GM18502 (cell line): ENCODE measurements around the gene NBEAL1.
"Not testable (repeated sequence)": the region's sequence is repeated elsewhere in the genome, so short reads cannot be mapped to it uniquely, and the experiment has no call there.

Experiments
- ATAC-seq: cut with Tn5 transposase; IDR thresholded peaks from one replicate; pipeline ENCODE4 v1.9.1; 2021; ENCODE audit warnings: mild to moderate bottlenecking; ENCODE audit not compliant: unreplicated experiment, poor library complexity

The NBEAL1 gene

DNA sequence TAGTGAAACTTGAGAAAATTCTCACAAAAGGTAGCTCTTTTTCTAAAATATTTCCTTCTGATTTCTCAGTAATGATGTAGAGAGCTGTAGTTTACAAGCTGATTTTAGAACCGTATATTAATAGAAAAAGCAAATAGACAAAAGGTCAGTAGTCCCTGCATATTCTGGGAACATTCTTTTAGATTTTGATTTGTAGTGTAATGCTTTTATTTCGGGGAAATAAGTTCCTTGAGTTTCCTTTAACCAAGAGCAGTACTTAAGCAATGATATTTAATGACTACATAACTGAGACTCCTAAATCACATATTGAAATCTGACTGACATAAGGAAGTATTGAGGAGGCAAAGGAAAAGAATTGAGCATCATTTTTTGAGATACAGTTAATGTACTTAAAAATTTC, 22.4 kb downstream of the NBEAL1 start:
- ATAC-seq = no peak

GRCh38 chr2:203038586-203038985, 23.9 kb downstream of the NBEAL1 start:
- no peak for ATAC-seq

DNA sequence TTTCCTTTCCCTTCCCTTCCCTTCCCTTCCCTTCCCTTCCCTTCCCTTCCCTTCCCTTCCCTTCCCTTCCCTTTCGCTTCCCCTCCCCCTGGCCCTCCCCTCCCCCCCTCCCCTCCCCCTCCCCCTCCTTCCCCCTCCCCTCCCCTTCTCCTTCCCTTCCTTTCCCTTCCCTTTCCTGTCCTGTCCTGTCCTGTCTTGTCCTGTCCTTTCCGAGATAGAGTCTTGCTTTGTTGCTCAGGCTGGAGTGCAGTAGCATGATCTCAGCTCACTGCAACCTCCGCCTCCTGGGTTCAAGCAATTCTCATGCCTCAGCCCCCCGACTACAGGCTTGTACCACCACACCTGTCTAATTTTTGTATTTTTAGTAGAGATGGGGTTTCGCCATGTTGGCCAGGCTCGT, 24.5 kb downstream of the NBEAL1 start:
- not testable (repeated sequence) for ATAC-seq

DNA sequence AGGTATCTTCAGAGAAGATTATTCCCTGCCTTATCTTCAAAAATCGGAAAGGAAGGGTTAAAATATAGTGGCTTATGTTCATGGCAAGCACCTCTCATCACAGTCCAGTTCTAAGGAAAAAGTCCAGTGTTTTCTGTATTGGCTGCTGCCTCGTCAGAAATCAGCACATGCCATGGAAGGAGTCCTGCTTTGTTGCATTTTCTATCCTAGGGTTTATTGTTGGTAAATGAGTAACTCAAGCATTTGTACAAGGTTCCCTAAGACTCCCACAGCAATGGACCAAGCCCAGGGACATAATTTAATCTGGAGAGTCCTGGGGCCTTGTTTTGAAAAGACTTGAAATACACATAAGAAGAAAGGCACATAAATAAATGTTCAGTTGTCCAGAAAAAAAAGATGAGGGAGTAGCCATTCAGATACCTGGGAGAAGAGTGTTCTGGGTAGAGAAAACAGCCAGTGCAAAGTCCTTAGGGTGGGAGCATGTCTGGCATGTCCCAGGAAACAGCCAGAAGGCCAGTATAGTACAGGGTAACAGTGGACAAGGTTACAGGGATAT, 26.4 kb downstream of the NBEAL1 start:
- ATAC-seq = no peak

DNA sequence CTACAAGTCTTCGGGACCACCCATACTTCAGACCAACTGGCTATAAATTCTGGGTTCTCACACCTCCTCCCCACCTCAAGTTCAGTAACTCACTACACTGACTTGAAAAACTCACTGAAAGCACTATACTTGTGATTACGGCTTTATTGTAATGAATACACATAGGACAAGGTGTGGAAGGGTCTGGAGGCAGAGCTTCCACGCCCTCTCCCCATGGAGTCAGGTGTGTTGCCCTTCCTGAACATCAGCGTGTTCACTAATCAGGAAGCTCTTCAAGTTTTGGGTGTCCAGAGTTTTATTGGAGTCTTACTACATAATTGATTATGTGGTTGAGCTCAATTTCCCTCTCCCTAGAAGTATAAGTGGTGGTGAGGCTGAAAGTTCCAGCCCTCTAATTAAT, 27.5 kb downstream of the NBEAL1 start:
- no peak for ATAC-seq

DNA sequence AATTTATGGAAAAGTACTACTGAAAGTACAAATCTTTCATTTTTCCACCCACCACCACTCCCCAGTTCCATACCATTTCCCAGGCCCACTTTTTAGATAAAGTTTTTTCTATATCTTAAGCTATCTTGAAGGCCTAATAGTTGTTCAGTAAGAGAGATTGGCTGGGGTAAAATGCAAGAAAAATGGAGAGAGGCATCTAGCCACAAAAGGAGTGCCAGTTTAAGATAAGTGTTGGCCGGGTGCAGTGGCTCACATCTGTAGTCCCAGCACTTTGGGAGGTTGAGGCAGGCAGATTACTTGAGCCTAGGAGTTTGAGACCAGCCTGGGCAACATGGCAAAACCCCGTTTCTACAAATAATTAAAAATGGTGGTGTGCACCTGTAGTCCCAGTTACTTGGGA, 28.6 kb downstream of the NBEAL1 start:
- no peak for ATAC-seq

- ATAC-seq = no peak
Observed at GRCh38 chr2:203045867-203046266, 31.2 kb downstream of the NBEAL1 start.

DNA sequence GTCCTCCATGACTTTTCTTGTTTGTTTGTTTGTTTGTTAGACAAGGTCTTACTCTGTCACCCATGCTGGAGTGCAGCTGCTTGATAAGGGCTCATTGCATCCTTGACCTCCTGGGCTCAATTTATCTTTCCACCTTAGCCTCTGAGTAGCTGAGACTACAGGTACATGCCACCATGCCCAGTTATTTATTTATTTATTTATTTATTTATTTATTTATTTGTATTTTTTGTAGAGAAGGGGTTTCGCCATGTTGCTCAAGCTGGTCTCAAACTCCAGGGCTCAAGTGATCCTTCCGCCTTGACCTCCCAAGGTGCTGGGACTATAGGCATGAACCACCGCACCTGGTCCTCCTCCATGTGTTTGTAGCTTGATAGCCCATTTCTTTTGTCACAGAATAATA, 37.9 kb downstream of the NBEAL1 start:
- ATAC-seq = no peak

- ATAC-seq = no peak
Observed at GRCh38 chr2:203059567-203060240, 45.0 kb downstream of the NBEAL1 start.

DNA sequence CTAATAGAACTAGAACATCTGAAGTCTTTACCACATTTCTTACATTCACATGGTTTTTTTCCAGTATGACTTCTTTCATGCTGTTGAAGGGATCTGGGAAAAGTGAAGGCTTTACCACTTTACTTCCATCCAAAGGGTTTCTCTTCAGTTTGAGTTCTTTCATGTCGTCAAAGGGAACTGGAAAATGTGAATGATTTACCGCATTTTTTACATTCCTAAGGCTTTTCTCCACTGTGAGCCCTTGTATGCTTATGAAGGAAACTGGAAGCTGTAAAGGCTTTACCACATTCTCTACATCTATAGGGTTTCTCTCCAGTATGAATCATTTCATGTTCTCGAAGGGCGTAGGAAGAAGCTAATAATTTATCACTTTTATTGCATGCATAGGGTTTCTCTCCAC, 46.7 kb downstream of the NBEAL1 start:
- no peak for ATAC-seq

DNA sequence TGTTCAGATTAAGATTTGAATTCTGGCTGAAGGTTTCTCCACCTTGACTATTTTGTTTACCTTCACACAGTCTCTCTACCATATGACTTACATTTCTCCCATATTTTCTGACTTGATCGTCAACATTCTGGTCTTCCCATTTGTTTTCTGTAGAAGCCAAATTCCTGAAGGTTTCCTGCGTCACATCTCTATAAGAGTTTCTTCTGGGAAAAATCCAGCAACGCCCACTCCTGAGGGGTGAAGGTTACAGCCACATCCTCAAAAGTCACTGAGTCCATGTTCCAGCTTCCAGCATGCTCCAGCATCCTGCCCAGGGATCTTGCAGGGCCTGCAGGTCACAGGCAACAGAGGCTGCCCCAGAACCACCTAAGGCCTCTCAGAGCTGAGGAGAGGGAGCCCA, 47.5 kb downstream of the NBEAL1 start:
- ATAC-seq = no peak

- not testable (repeated sequence) for ATAC-seq
Observed at GRCh38 chr2:203066519-203067091, 51.9 kb downstream of the NBEAL1 start.

DNA sequence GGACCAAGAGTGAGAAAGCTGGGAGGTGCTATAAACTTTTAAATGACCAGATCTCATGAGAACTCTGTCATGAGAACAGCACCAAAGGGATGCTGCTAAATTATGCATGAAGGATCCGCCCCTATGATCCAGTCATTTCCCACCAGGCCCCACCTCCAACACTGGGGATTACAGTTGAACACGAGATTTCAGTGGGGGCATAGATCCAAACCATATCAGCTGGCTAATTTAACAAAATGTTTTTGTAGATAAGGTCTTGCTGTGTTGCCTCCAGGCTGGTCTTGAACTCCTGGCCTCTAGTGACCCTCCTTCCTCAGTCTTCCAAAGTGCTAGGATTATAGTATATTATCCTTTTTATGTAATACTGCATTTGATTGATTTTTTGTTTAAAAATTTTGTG, 56.0 kb downstream of the NBEAL1 start:
- no peak for ATAC-seq

- no peak for ATAC-seq
Observed at GRCh38 chr2:203071148-203071547, 56.5 kb downstream of the NBEAL1 start.

GRCh38 chr2:203072371-203072770, 57.7 kb downstream of the NBEAL1 start:
- ATAC-seq = no peak

GRCh38 chr2:203077451-203077850, 62.8 kb downstream of the NBEAL1 start:
- no peak for ATAC-seq

DNA sequence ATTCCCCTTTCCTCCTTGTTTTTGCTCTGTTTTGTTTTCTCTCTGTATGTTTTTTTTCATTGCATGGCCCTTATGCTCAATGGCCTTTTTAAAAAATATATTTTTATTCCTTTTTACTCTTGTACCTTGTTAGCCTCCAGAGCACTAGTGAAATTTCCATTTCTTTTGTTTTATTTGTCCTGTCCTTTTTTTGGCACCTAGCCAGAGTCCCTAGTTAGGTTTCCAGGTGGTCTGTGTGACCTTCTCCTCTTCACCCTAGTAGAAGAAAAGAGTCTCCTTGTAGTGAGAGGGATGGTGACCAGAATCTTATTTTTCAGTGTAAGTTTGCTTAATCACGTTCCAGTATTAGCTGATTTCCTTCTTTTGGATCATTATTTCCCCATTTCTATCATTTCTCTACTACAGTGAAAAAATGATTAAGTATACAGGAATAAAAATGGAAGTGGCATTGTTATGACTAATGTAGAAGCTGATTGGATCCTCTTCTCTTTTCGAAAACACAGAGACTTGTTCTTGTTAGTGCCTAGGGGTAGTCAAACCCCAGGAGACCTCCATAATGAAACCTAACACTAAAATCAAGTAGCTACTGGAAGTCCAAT, 65.9 kb downstream of the NBEAL1 start:
- no peak for ATAC-seq

DNA sequence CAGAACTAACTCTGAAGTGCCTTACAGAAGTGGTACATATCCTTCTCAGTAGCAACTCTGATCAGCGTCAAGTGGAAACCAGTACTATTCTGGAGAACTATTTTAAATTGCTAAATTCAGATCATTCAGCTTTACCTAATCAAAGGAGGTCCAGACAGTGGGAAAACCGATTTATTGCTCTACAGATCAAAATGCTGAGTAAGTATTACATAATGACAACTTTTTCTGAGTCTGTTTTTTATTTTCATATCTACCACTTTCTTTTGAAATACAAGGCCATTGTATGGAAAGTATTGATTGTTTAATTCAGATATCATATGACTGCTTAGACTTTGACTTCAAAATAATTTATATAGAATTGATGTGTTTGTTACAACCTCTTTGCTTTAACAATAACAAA, 68.7 kb downstream of the NBEAL1 start:
- no peak for ATAC-seq

GRCh38 chr2:203086381-203086780, 71.7 kb downstream of the NBEAL1 start:
- ATAC-seq = not testable (repeated sequence)

GRCh38 chr2:203090721-203091120, 76.0 kb downstream of the NBEAL1 start:
- not testable (repeated sequence) for ATAC-seq

GRCh38 chr2:203097735-203098134, 83.1 kb downstream of the NBEAL1 start:
- no peak for ATAC-seq

GRCh38 chr2:203102357-203102756, 87.7 kb downstream of the NBEAL1 start:
- ATAC-seq = not testable (repeated sequence)
